ENCODE measurements around the gene PHLDA3.

Gene PHLDA3

DNA sequence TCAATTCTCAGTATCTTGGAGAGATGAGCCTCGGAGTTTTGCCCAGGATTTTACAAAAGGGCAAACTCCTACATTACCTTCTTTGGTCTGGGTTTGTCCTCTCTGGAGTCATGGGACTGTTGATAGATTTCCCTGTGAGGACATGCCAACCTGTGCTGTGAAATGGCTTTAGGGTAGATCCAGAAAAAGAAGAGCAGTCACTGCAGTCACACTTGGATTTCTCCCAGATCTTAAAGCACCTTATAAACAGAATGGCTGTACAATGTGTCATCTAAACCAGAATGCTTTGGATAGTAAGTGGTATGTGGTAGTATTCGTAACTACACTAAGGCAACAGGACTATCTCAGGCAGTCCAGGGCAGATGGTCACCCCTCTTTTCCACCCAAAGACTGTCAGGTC is 39.8 kb upstream of the PHLDA3 start:
- DNase-seq: no peak
- TF ChIP-seq GATA1 (IDR thresholded peaks at IDR 0.05; ENCODE audit: low read depth, low read length): no peak

DNA sequence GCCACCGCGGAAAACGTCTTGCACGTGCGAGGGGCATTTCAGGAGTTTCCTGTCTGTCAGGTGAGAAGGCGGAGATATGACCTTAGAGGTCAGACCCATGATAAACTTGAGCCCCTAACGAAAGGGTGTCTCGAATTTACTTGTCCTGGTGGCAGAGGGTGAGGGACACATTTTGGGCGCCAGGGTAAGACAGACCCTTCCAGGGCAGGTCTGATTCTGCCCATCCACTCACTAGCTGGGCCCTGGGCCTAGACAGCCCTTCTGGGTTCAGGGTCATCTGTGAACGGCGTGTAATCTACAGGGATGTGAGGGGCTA is 38.3 kb upstream of the PHLDA3 start:
- TF ChIP-seq POLR2A (IDR thresholded peaks at IDR 0.05; ENCODE audit: low read length) (no peak), GATA1 (IDR thresholded peaks at IDR 0.05; ENCODE audit: low read depth, low read length) (no peak)

DNA sequence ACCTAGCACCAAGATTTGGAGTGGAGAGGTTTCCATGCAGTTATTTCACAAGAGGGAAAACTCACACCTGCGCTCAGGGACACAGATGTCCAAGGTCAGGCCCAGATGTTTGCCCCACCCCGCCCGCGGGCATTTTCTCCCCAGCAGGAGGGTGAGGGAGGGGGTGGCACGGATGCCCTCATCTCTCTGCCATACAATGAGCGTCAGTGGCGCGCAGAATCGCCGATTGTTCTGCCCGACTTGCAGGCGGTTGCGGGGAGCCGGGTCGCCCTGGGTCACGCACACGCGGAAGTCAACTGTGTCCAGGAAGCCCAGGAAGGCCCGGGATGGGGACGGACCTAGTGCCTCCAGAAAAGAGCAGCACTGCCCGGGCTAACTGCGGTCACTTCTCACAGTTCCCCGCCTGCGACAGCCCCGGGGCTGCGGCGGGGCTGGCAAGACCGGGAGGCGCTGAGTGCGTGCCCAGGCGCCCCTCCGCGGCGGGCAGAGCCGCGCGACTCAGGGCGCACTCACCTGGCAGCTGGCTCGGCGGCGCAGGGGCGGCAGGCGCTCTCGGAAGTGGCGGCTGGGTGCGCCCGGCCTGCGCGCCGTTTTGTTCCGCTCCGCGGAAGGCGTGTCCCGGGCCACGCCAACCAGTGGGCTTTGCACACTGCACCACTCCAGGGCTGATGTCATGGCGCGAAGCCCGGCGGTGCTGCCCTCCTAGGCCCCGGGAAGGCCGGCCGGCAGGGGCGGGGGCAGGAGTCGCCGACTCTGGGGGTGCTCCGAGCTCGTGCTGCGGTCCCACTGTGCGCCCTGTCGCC is 37.8 kb upstream of the PHLDA3 start, which contains the start of gene CSRP1:
CSRP1 (minus strand) TSS at position 567 of the 803 bp plus-strand sequence. CDS start 10,820 bp downstream, outside the sequence.
- peak; percentile 83 for TF ChIP-seq POLR2A (IDR thresholded peaks at IDR 0.05; ENCODE audit: low read length)
- TF ChIP-seq GATA1 (IDR thresholded peaks at IDR 0.05; ENCODE audit: low read depth, low read length): no peak
- DNase-seq: peak; percentile 90

More for the DNA sequence above, 38.3 kb upstream of the PHLDA3 start:
- DNase-seq: no peak

DNA sequence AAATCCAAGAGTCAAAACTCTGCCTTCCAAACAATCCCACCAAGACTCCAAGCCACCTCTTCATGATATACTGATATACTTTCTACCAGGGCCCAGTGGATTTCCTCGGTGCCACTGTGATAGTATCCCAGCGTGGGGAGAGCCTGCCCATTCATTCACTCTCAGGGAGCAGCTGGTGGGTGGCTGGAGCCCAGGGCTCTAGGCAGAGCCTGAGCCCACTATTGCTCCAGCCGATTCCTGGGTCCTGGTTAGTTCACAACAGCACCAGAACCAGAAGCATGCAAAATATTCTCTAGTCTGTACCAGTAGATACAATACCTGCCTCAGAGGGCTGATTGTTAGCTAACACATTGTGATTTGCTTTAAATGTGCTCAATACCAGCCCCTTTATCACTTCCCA is 37.1 kb upstream of the PHLDA3 start:
- no peak for TF ChIP-seq POLR2A (IDR thresholded peaks at IDR 0.05; ENCODE audit: low read length)
- no peak for TF ChIP-seq GATA1 (IDR thresholded peaks at IDR 0.05; ENCODE audit: low read depth, low read length)
- DNase-seq: no peak

DNA sequence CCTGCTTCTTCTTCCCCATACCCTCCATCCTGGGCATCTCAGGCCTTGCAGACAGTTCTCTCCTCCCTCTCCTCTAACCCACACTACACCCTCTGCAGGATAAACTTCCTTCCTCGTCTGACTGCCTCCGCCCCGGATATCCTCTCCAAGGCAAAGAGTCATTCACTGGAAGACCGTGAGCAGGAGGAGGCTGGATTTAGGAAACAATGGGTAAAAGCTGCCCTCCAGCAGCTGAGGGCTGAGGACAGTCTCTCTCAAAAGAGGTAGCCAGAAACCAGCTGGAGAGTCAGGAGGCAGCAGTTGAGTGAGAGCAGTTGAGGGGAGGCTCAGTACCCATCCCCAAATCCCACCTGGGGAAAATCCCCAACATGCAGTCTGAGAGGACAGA is 36.5 kb upstream of the PHLDA3 start:
- no peak for DNase-seq
- TF ChIP-seq POLR2A (IDR thresholded peaks at IDR 0.05; ENCODE audit: low read length) (no peak), GATA1 (IDR thresholded peaks at IDR 0.05; ENCODE audit: low read depth, low read length) (no peak)

DNA sequence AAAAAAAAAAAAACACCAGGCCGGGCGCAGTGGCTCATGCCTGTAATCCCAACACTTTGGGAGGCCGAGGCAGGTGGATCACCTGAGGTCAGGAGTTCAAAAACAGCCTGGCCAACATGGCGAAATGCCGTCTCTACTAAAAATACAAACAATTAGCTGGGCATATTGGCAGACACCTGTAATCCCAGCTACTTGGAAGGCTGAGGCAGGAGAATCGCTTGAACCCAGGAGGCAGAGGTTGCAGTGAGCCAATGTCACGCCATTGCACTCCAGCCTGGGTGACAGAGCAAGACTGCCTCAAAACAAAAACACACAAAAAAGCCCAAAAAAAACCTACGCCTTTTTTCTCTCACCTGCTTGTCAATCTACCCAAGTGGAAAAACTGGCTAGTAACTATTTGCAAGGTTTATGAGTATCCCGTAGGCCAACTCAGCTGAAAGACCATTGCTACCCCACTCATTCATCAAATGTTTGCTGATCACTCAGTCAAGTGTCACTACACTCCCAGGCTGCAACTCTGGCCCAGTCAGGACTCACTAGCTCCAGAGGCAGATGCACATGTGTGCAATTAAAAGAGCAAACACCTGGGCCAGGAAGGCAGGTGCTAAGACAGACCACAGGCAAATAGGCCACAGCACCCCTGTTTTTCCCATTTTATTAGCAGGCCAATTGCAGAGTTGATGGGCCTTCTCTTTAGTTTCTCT is 36.0 kb upstream of the PHLDA3 start:
- DNase-seq: no peak
- TF ChIP-seq POLR2A (IDR thresholded peaks at IDR 0.05; ENCODE audit: low read length) (no peak), GATA1 (IDR thresholded peaks at IDR 0.05; ENCODE audit: low read depth, low read length) (no peak)

DNA sequence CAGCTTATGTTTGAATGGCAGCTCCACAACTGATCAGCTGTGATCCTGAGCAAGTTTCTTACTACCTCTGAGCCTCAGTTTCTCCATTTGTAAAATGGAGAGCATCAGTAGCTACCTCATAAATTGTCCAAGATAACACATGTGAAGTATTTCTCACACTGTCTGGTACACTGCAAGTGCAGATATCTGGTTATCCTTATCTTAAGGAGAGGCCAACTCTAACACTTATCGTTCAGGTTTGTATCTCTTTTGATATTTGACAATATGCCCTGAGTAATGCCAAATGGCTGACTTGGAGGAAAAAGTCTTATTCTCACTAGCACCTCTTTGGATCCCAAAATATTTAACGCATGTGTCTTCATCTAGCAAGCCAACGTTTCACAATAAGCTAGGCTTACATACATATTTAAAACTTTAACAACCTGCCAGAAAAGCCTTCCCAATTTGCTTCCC is 35.2 kb upstream of the PHLDA3 start:
- DNase-seq: peak in 1 of 2 experiments; percentile 41
- TF ChIP-seq GATA1 (IDR thresholded peaks at IDR 0.05; ENCODE audit: low read depth, low read length) (no peak), POLR2A (IDR thresholded peaks at IDR 0.05; ENCODE audit: low read length) (no peak)

DNA sequence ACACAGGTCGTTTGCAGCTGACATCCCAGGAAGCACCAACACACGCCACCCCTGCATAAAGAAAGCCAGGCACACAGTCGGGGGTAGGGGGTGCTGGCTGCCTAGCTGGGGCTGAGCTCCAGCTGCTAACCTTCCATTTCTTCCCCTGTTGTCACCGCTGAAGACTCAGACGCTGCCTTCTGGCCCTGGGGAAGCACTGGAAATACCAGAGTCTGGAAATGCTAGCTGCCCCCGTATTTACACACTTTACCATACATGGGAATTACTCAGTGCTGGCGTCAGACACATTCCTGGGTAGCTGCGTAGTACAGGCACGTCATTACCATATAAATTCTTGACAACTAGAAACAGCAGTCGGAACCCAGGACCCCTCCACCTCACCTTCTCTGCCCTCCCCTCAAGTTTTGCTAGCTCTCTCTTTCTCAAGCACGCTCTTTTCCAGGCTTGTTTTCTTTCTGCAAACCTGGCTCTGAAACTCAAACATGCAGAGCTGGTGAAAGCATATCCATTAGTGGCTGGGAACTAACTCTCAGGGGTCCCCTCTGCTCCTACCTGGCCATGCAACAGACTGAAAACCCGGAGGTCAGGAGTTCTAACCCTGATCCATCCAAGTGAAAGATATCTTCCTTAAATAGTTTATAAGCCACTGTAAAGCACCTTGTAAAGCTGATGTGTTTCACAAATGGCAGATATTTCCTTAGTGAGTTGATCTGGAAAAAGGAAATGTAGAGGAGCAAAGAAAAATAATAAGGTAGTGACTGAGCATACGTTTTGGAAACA is 34.6 kb upstream of the PHLDA3 start:
- DNase-seq: no peak
- no peak for TF ChIP-seq POLR2A (IDR thresholded peaks at IDR 0.05; ENCODE audit: low read length)
- no peak for TF ChIP-seq GATA1 (IDR thresholded peaks at IDR 0.05; ENCODE audit: low read depth, low read length)

DNA sequence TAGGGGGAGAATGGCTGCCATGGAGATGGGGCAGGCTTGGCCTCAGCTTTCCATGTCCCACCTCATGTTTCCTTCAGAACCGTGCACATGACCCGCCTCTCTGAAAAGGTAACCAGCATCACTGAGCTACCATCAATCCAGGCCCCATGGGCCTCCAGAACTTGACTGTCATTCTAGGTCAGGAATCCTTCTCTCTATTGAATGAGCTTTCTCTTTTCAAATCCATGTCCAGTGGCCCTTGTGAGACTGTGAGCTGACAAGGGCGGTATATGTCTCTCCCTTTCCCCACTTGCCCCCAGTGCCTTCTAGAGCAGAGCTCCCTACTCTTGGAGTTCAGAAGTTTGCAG is 33.5 kb upstream of the PHLDA3 start:
- DNase-seq: no peak
- TF ChIP-seq POLR2A (IDR thresholded peaks at IDR 0.05; ENCODE audit: low read length): no peak
- TF ChIP-seq GATA1 (IDR thresholded peaks at IDR 0.05; ENCODE audit: low read depth, low read length): no peak

DNA sequence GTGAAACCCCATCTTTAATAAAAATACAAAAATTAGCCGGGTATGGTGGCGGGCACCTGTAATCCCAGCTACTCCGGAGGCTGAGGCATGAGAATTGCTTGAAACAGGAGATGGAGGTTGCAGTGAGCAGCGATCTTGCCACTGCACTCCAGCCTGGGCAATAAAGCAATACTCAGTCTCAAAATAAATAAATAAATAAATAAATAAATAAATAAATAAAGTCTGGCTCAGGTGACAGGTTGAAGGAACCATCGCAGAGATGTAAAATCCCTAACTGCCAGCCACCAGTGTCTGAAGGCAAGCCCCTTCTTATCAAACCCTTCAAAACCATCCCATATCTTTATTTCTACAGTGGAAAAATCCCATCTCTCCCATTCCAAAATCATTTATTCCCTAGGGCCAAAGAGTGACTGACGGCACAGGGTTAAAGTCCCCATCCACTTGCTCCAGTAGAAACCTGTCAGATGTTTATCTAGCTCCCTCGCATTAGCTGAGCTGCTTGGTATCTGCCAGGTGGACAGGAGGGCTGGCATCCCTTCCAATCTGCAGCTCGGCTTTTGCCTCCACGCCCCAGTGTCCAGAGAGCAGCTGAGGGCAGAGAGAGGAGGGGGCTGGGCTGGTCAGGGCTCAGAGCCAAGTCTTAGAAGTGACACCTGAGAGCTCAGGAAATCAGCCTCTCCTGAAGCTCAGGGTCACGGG is 33.0 kb upstream of the PHLDA3 start:
- no peak for TF ChIP-seq POLR2A (IDR thresholded peaks at IDR 0.05; ENCODE audit: low read length)
- TF ChIP-seq GATA1 (IDR thresholded peaks at IDR 0.05; ENCODE audit: low read depth, low read length): no peak
- no peak for DNase-seq

DNA sequence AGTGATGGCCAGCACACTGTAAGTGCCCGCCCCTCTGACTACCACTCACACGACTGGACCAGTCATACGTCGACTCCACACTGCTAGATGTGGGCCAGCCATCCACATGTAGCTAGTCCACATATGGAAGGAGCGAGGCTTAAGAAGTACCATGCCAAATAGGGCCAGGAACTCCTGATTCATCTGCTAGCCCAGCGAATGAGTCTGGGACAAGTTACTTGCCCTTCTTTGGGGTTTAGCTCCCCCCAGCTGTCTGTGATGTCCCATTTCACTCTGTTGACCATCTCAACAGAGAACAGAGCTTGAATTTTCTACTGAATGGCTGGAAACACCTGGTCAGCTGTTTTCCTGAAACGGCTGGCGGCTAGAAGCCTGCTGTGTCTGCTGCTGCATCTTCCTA is 32.2 kb upstream of the PHLDA3 start:
- DNase-seq: no peak
- TF ChIP-seq POLR2A (IDR thresholded peaks at IDR 0.05; ENCODE audit: low read length) (no peak), GATA1 (IDR thresholded peaks at IDR 0.05; ENCODE audit: low read depth, low read length) (no peak)

DNA sequence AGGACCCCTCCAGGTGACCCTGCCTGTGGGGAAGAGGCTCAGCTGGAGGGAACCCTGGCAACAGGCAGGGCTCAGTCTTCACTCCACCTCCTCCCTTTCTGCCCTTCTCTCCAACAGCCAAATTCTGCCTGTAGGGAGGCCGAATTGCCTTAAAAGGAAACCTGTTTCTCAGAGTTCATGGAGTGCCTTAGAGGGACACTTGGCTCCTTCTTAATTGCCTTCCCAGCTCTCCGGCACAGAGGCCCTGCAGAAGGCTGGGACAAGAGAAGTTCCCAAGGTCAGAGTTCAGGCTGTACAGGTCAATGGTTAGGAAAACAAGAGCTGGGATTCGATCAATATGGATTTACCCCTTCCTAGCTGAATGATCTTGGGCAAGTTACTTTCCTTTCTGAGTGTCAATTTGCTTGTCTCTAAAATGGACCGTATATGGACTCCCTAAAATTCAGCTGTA is 31.7 kb upstream of the PHLDA3 start:
- DNase-seq: no peak
- no peak for TF ChIP-seq POLR2A (IDR thresholded peaks at IDR 0.05; ENCODE audit: low read length)
- TF ChIP-seq GATA1 (IDR thresholded peaks at IDR 0.05; ENCODE audit: low read depth, low read length): no peak

DNA sequence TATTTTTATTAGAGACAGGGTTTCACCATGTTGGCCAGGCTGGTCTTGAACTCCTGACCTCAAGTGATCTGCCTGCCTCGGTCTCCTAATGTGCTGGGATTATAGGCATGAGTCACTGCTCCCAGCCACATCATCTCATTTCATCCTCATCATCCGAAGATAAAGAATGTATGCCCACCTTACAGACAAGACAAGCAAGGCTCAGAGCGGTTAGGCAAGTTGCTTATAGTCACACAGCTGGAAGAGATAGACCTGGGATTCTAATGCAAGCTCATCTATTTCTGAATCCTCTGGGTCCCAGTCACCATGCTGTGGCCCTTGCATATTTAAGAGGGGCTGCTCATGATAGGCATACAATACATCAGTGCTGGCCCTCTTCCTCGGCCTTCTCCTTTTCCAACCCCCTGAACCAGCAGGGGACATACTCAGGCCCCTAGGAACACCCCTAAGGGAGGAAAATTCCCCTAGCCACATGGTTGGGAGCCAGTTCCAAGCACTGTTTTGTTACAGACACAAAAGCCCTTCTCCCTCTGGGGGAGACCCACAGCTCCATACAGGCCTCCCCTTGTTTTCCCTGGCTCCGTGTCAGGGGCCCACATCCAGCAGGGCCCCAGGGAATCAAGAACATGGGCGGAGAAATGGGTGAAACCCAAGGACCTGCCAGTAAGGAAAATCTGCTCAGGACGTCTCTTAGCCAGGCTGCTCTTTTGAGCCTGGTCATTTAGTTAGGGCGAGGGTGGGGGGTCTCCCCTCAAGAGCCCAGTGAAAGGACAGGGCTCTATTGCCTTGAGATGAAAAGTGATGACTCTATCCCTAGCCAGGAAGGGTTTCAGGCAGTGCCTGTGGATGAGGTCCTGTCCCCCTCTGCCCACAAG is 31.0 kb upstream of the PHLDA3 start:
- DNase-seq: no peak
- no peak for TF ChIP-seq GATA1 (IDR thresholded peaks at IDR 0.05; ENCODE audit: low read depth, low read length)
- TF ChIP-seq POLR2A (IDR thresholded peaks at IDR 0.05; ENCODE audit: low read length): no peak
